ENCODE results near the gene VAV3.

- TF ChIP-seq SREBF2 (IDR thresholded peaks at IDR 0.05; ENCODE audit: low read length) (no peak), KDM1A (IDR thresholded peaks at IDR 0.05; ENCODE audit: borderline replicate concordance) (no peak), EP300 (IDR thresholded peaks at IDR 0.05; ENCODE audit: borderline replicate concordance in 1 of 2, control insufficient read depth in 1 of 2, low read depth in 2 of 2, low read length in 2 of 2) (no peak), SIN3A (IDR thresholded peaks at IDR 0.05; ENCODE audit: low read depth, low read length) (no peak), CTCF (IDR thresholded peaks at IDR 0.05 in 2 of 3, conservative IDR thresholded peaks at IDR 0.05 in 1 of 3; ENCODE audit: control insufficient read depth in 2 of 3, extremely low read depth in 1 of 3, insufficient read depth in 1 of 3, low read depth in 3 of 3, low read length in 3 of 3) (no peak), SMC3 (IDR thresholded peaks at IDR 0.05; ENCODE audit: borderline replicate concordance, low read length) (no peak)
Observed at GRCh38 chr1:107670397-107671040, 294.5 kb downstream of the VAV3 start.

Data from GM12878 (cell line).